IMR-90 (cell line): ENCODE measurements around the gene CD14.
A peak's percentile ranks its signal among the peaks of the same experiment; 100 is the strongest.

ENCODE experiments used
- FOS ChIP-seq: fragments of 150-350 bp; IDR thresholded peaks from 2 replicates; pipeline ENCODE4 v1.6.1; 2016; ENCODE audit warnings: low read depth, low read length
- MAFK ChIP-seq: IDR thresholded peaks from 2 replicates; pipeline ENCODE4 v1.6.1; 2012; ENCODE audit warnings: low read depth, low read length, improper control_type of control experiment
- MXI1 ChIP-seq: IDR thresholded peaks from 2 replicates; pipeline ENCODE4 v1.6.1; 2012; ENCODE audit warnings: low read depth, mild to moderate bottlenecking, low read length, moderate library complexity, borderline replicate concordance
- NFE2L2 ChIP-seq: fragments of 150-350 bp; IDR thresholded peaks from 2 replicates; pipeline ENCODE4 v1.6.1; 2016; ENCODE audit warnings: low read depth, mild to moderate bottlenecking, low read length
- POLR2A ChIP-seq: IDR thresholded peaks from 2 replicates; pipeline ENCODE4 v1.6.1; 2012; ENCODE audit warnings: mild to moderate bottlenecking, low read depth, low read length
- RAD21 ChIP-seq: IDR thresholded peaks from 2 replicates; pipeline ENCODE4 v1.6.1; 2012; ENCODE audit warnings: low read length, improper control_type of control experiment
- SMC3 ChIP-seq: fragments of 150-350 bp; IDR thresholded peaks from 2 replicates; pipeline ENCODE4 v1.6.1; 2016; ENCODE audit warnings: low read depth, mild to moderate bottlenecking, antibody characterized with exemption, low read length, moderate library complexity
- TF ChIP-seq, protein P1 (sequence below): conservative IDR thresholded peaks from 2 replicates; pipeline ENCODE4 v1.5.1; 2012; ENCODE audit warnings: mild to moderate bottlenecking, low read depth, low read length, improper control_type of control experiment
- TF ChIP-seq, protein P2 (sequence below): fragments of 150-350 bp; IDR thresholded peaks from 2 replicates; pipeline ENCODE4 v1.6.1; 2017; ENCODE audit warnings: mild to moderate bottlenecking, antibody characterized with exemption, low read length, low read depth

DNA sequence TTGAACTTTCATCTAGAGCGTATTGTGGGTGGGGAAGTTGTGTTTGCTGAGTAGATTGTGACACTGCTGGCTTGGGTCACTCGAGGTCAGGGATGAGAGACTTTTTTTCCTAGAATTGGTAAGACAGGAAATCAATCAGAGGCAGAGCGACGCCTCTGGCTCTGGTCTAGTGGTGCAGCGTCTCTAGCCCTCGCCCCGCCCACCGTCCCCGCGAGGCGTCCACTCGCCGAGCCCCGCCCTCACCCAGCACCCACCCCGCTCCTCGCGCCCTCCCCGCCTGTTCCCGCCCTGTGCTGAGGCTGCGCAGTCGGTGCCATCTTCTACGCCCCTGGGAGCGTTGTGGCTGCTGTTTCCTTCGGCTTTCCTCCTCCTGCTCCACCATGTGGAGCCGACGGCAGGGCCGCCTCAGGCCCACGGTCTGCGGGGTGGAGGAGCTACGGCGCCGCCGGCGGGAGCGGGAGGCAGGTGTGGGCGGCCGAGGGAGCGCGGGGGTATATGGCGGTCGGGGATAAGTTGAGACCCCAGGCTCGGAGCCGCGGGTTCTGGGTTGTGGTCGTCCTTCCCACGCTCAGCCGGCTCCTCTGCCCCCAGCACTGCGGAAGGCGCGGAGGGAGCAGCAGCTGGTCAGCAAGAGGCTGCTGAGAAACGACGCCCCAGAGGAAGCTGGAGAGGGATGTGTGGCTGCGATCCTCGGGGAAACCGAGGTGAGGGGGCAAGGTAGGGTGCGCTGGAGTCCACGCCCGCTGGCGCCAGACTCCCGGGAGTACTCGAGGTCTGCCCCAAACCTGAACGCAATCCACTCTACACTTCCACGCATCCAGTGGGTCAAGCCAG is 6.4 kb upstream of the CD14 start, which contains the start of gene TMCO6:
- TF ChIP-seq MXI1: peak; percentile 97
- TF ChIP-seq, protein P1, sequence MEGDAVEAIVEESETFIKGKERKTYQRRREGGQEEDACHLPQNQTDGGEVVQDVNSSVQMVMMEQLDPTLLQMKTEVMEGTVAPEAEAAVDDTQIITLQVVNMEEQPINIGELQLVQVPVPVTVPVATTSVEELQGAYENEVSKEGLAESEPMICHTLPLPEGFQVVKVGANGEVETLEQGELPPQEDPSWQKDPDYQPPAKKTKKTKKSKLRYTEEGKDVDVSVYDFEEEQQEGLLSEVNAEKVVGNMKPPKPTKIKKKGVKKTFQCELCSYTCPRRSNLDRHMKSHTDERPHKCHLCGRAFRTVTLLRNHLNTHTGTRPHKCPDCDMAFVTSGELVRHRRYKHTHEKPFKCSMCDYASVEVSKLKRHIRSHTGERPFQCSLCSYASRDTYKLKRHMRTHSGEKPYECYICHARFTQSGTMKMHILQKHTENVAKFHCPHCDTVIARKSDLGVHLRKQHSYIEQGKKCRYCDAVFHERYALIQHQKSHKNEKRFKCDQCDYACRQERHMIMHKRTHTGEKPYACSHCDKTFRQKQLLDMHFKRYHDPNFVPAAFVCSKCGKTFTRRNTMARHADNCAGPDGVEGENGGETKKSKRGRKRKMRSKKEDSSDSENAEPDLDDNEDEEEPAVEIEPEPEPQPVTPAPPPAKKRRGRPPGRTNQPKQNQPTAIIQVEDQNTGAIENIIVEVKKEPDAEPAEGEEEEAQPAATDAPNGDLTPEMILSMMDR: peak; percentile 58
- TF ChIP-seq, protein P2, sequence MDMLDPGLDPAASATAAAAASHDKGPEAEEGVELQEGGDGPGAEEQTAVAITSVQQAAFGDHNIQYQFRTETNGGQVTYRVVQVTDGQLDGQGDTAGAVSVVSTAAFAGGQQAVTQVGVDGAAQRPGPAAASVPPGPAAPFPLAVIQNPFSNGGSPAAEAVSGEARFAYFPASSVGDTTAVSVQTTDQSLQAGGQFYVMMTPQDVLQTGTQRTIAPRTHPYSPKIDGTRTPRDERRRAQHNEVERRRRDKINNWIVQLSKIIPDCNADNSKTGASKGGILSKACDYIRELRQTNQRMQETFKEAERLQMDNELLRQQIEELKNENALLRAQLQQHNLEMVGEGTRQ: peak; percentile 38; the same call in 1 of the 2 replicates
- no peak for TF ChIP-seq POLR2A
- TF ChIP-seq NFE2L2: no peak
- no peak for TF ChIP-seq MAFK
- TF ChIP-seq SMC3: peak; percentile 1; the same call in 1 of the 2 replicates
- TF ChIP-seq FOS: no peak
- peak; percentile 44 for TF ChIP-seq RAD21
